GM12864 (cell line): ENCODE data around the gene PTDSS2.

Source experiments
- DNase-seq: peaks from one replicate; pipeline ENCODE4 v3.0.0-alpha.2; 2011; ENCODE audit warnings: low read depth
- H3K4me3 ChIP-seq: 2 replicates; pipeline ENCODE4 v1.5.1; 2011; ENCODE audit warnings: mild to moderate bottlenecking, low read depth, low read length, control low read depth
- CTCF ChIP-seq: IDR thresholded peaks from 2 replicates; pipeline ENCODE4 v1.5.1; 2011; ENCODE audit warnings: low read depth, mild to moderate bottlenecking, moderate library complexity, low read length, control low read depth, inconsistent platforms; ENCODE audit errors: missing control alignments

Gene PTDSS2

GRCh38 chr11:428295-428694 lies 21.8 kb upstream of the PTDSS2 start:
- no peak for TF ChIP-seq CTCF
- DNase-seq: no peak
- no peak overlapping the region for H3K4me3 ChIP-seq

- no peak for DNase-seq
- H3K4me3 ChIP-seq: no peak overlapping the region
- no peak for TF ChIP-seq CTCF
Observed at GRCh38 chr11:429391-429790, 20.7 kb upstream of the PTDSS2 start.

- H3K4me3 ChIP-seq: no peak overlapping the region
- DNase-seq: no peak
Observed at GRCh38 chr11:429931-430456, 20.1 kb upstream of the PTDSS2 start.

GRCh38 chr11:431921-432320 lies 18.2 kb upstream of the PTDSS2 start:
- TF ChIP-seq CTCF: no peak
- DNase-seq: no peak
- H3K4me3 ChIP-seq: no peak overlapping the region

More at GRCh38 chr11:429931-430456, 20.1 kb upstream of the PTDSS2 start:
- no peak for TF ChIP-seq CTCF

GRCh38 chr11:432501-433100 lies 17.5 kb upstream of the PTDSS2 start:
- DNase-seq: no peak
- no peak for TF ChIP-seq CTCF

GRCh38 chr11:433111-433510 lies 17.0 kb upstream of the PTDSS2 start:
- TF ChIP-seq CTCF: no peak
- no peak overlapping the region for H3K4me3 ChIP-seq

More at GRCh38 chr11:432501-433100, 17.5 kb upstream of the PTDSS2 start:
- H3K4me3 ChIP-seq: no peak overlapping the region

GRCh38 chr11:433641-434040 lies 16.4 kb upstream of the PTDSS2 start:
- DNase-seq: no peak
- no peak for TF ChIP-seq CTCF
- no peak overlapping the region for H3K4me3 ChIP-seq

More at GRCh38 chr11:433111-433510, 17.0 kb upstream of the PTDSS2 start:
- DNase-seq: no peak
